Measurements from ENCODE around the gene SLC4A2. TPM values are rescaled to one million over a fixed set of nuclear protein-coding genes. Genes with fewer than 3 reads are reported as not detected.
"Not testable (repeated sequence)": the region's sequence is repeated elsewhere in the genome, so short reads cannot be mapped to it uniquely, and the experiment has no call there.

The SLC4A2 gene
- total RNA-seq, 5 donors from 2014 or later (not counting 1 experiment from before 2014, with no cell fraction given), result 52.0 to 91.5 (median 74.4) TPM

DNA sequence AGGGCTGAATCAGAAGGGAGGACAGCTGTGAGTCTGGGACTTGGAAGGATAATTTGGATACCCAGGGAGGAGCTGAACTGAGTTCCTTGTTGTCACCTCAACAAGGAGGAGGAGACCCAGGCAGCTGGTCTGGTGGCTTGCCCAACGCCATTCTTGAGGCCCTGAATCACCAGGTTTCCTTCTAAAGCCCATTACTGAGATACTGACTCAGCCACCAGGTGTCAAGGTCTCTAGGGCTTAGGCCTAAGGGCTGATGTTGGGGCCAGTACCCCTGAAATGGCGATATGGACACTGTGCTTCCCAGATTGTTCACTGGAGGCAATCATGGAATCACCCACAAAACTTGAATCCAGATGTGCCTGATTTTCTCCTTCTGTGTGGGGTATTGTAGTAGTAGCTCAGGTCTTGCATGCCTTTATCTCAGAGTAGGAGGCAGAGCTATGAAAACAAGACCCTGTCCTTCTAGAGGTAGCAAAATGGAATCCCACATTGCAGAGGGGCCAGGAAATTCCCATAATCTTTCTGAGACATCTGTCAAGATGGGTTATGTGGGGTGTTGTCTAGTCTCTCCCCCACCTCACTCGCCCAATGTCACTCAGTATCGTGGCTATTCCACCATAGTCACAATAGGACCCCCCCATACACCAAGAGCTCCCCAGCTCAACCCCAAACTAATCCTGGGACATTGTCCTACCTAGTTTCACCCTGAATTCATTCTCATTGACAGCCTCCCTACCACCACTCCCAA, 33.3 kb upstream of the SLC4A2 start:
- Mint-ChIP-seq H3K9me3 (no peaks in the 10 kb centered on the region), H3K27me3 (peaks cover 0 to 3% of the 10 kb centered on the region in 2 donors), H3K27ac (peak overlapping the region; percentile 17 to 45), H3K4me1 (peaks cover 21 to 30% (median 29%) of the 10 kb centered on the region in 3 donors), H3K36me3 (peaks cover 5% of the 10 kb centered on the region), H3K4me3 (no peak overlapping the region)
- no peak overlapping the region for H3K4me3 ChIP-seq (ENCODE audit: control insufficient read depth in 1 of 2, extremely low read depth in 1 of 2, low read length in 1 of 2)
- no peak for DNase-seq
- no peak for ATAC-seq (replicated peaks in 1 of 4)
- H3K9me3 ChIP-seq, result no peaks in the 10 kb centered on the region
- CTCF ChIA-PET, result interaction anchor here in 1 of 2 donors (1.3 kb wide), 1 partner anchor 9 kb away, joined by 4 read pairs; no protein-coding TSS in a partner anchor
- peaks cover 0 to 20% of the 10 kb centered on the region in 2 experiments for H3K27me3 ChIP-seq (replicated peaks in 1 of 2; ENCODE audit: control insufficient read depth in 2 of 2, extremely low read depth in 1 of 2, insufficient read depth in 2 of 2, low read length in 1 of 2)
- WGBS (ENCODE audit: insufficient coverage), result 69% methylated on average over 2 of the region's 4 CpGs
- peaks cover 0 to under 1% of the 10 kb centered on the region in 2 donors for H3K36me3 ChIP-seq (ENCODE audit: control insufficient read depth in 2 of 2, extremely low read depth in 1 of 2, insufficient read depth in 1 of 2, low read length in 1 of 2)
- no peak overlapping the region for H3K27ac ChIP-seq (ENCODE audit: low read length)
- H3K4me1 ChIP-seq (ENCODE audit: control insufficient read depth in 1 of 2, extremely low read depth in 1 of 2, insufficient read depth in 2 of 2, low read length in 2 of 2), result peaks cover 9 to 23% of the 10 kb centered on the region in 2 experiments
- POLR2A ChIA-PET, result interaction anchor here in 1 of 2 donors (1.0 kb wide), 1 partner anchor 12 kb away, joined by 10 read pairs; no protein-coding TSS in a partner anchor

DNA sequence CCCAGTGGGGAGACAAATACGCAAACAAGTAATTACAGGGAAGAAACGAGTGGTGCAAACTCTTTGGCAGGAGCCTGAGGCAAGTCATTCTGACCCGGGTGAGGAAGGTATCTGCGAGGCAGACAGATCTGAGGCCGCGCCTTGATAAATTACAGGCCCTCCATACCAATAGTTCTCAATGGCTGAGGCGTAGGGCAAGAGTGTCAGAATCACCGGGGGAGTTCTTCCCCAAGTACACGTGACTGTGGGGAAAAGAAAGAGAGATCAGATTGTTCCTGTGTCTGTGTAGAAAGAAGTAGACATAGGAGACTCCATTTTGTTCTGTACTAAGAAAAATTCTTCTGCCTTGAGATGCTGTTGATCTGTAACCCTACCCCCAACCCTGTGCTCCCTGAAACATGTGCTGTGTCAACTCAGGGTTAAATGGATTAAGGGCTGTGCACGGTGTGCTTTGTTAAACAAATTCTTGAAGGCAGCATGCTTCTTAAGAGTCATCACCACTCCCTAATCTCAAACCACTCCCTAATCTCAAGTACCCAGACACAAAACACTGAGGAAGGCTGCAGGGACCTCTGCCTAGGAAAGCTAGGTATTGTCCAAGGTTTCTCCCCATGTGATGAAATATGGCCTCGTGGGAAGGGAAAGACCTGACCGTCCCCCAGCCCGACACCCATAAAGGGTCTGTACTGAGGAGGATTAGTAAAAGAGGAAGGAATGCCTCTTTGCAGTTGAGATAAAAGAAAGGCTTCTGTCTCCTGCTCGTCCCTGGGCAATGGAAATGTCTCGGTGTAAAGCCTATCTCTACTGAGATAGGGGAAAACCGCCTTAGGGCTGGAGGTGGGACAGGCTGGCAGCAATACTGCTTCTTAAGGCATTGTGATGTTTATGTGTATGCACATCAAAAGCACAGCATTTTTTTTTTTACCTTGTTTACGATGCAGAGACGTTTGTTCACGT, 32.3 kb upstream of the SLC4A2 start:
- H3K4me3 ChIP-seq (ENCODE audit: control insufficient read depth in 1 of 2, extremely low read depth in 1 of 2, low read length in 1 of 2), result peak overlapping the region in 1 of 2 donors; percentile 95
- H3K27ac ChIP-seq (ENCODE audit: low read length), result peak overlapping the region; percentile 88
- ChIA-PET CTCF (interaction anchor here in 1 of 2 donors (1.0 to 1.5 kb wide), 3 partner anchors 9 to 16 kb away, joined by 4 to 19 read pairs (median 4); no protein-coding TSS in a partner anchor), POLR2A (interaction anchor here (0.8 to 1.5 kb wide), 3 partner anchors 13 to 41 kb away, joined by 3 to 11 read pairs (median 10); no protein-coding TSS in a partner anchor)
- WGBS (ENCODE audit: insufficient coverage), result 60% methylated on average over 7 of the region's 19 CpGs
- peaks cover 9 to 23% of the 10 kb centered on the region in 2 experiments for H3K4me1 ChIP-seq (ENCODE audit: control insufficient read depth in 1 of 2, extremely low read depth in 1 of 2, insufficient read depth in 2 of 2, low read length in 2 of 2)
- DNase-seq, result peak in 1 of 35 experiments; percentile 26
- H3K27ac Mint-ChIP-seq, result peak overlapping the region; percentile 98
- peaks cover 21 to 35% (median 35%) of the 10 kb centered on the region in 3 donors for H3K4me1 Mint-ChIP-seq
- H3K36me3 ChIP-seq (ENCODE audit: control insufficient read depth in 2 of 2, extremely low read depth in 1 of 2, insufficient read depth in 1 of 2, low read length in 1 of 2); H3K9me3 ChIP-seq; ATAC-seq (replicated peaks in 1 of 4); H3K36me3 Mint-ChIP-seq; H3K9me3 Mint-ChIP-seq; H3K27me3 Mint-ChIP-seq: not testable (repeated sequence)
- peaks cover 0 to 15% of the 10 kb centered on the region in 2 experiments for H3K27me3 ChIP-seq (replicated peaks in 1 of 2; ENCODE audit: control insufficient read depth in 2 of 2, extremely low read depth in 1 of 2, insufficient read depth in 2 of 2, low read length in 1 of 2)
- peak overlapping the region; percentile 87 to 93 (median 91) for H3K4me3 Mint-ChIP-seq

DNA sequence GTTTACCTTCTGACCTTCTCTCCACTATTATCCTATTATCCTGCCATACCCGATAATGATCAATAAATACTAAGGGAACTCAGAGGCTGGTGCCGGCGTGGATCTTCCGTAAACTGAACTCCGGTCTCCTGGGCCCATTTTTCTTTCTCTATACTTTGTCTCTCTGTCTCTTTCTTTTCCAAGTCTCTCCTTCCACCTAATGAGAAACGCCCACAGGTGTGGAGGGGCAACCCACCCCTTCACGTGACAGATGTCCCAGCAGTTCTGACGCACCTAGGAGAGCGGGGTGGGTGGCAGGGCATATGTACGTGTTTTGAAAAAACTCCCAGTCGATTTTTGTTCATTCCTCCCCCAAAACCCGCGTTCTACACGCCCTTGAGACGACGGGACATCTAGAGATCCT, 31.7 kb upstream of the SLC4A2 start:
- Mint-ChIP-seq H3K4me3 (peak overlapping the region; percentile 87 to 93 (median 91)), H3K27ac (peak overlapping the region; percentile 98), H3K4me1 (peaks cover 21 to 38% (median 36%) of the 10 kb centered on the region in 3 donors)
- H3K27me3 ChIP-seq (replicated peaks in 1 of 2; ENCODE audit: control insufficient read depth in 2 of 2, extremely low read depth in 1 of 2, insufficient read depth in 2 of 2, low read length in 1 of 2), result peaks cover 0 to 15% of the 10 kb centered on the region in 2 experiments
- H3K27me3 Mint-ChIP-seq; H3K9me3 Mint-ChIP-seq; H3K36me3 Mint-ChIP-seq; DNase-seq; H3K36me3 ChIP-seq (ENCODE audit: control insufficient read depth in 2 of 2, extremely low read depth in 1 of 2, insufficient read depth in 1 of 2, low read length in 1 of 2); H3K9me3 ChIP-seq: not testable (repeated sequence)
- CTCF ChIA-PET, result interaction anchor here in 1 of 2 donors (1.0 to 1.5 kb wide), 11 partner anchors 10 to 217 kb away, joined by 3 to 19 read pairs (median 4); partner anchors contain the start of genes ABCF2 and FASTK
- peak in 2 of 4 experiments; percentile 2 to 7 for ATAC-seq (replicated peaks in 1 of 4)
- POLR2A ChIA-PET, result interaction anchor here (0.8 to 1.5 kb wide), 9 partner anchors 9 to 524 kb away, joined by 3 to 11 read pairs (median 4); no protein-coding TSS in a partner anchor
- H3K4me3 ChIP-seq (ENCODE audit: control insufficient read depth in 1 of 2, extremely low read depth in 1 of 2, low read length in 1 of 2), result peak overlapping the region; percentile 61 to 95
- H3K27ac ChIP-seq (ENCODE audit: low read length), result peak overlapping the region; percentile 88
- H3K4me1 ChIP-seq (ENCODE audit: control insufficient read depth in 1 of 2, extremely low read depth in 1 of 2, insufficient read depth in 2 of 2, low read length in 2 of 2), result peaks cover 9 to 23% of the 10 kb centered on the region in 2 experiments
- 7% methylated on average over 3 of the region's 16 CpGs for WGBS (ENCODE audit: insufficient coverage)

DNA sequence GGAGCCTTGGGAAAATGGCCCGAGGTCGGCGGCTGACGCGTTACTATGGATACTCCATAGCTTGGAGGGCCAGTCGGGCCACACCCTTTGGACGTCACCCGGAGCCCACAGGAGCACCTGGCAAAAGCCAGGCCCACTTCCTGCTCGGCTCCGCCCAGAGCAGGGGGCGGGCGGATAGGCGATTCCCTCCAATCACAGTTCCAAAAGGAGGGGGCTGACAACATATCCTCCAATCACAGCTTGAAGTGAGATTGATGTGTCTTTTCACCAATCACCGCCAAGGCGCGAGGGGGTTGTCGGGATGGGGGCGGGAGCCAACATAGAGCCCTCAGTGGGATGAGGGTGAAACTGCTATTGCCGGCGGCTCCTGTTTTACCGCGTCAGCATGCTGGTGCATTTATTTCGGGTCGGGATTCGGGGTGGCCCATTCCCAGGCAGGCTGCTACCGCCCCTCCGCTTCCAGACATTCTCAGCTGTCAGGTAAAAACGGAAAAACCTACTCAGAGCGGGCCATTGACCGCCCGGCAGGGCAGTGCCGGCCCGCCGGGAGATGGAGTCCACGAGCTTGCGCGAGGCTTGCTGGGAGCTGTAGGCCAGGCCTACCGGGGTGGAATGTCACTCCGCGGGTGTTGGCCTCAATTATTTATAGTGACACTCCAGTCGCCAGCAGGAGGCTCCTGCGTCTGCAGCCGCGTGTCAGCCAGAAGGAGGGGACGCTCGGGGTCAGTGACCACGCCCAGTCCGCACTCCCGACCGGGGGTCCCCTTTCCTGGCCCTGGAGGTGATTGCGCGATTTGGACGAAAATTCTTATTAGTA, 31.1 kb upstream of the SLC4A2 start, which contains the start of gene ABCB8:
Gene ABCB8 (plus strand): TSS at position 320 of the 817 bp plus-strand sequence. CDS start 66 bp downstream, at position 386.
- Mint-ChIP-seq H3K9me3 (no peaks in the 10 kb centered on the region), H3K27ac (peak within 1 kb of the TSS; percentile 98), H3K4me3 (peak within 1 kb of the TSS; percentile 87 to 93 (median 91)), H3K4me1 (peaks cover 21 to 38% (median 36%) of the 10 kb centered on the region in 3 donors), H3K27me3 (no peaks in the 10 kb centered on the region), H3K36me3 (peaks cover 5% of the 10 kb centered on the region)
- Histone ChIP-seq H3K4me1 (ENCODE audit: control insufficient read depth in 1 of 2, extremely low read depth in 1 of 2, insufficient read depth in 2 of 2, low read length in 2 of 2) (peaks cover 9 to 23% of the 10 kb centered on the region in 2 experiments), H3K36me3 (ENCODE audit: control insufficient read depth in 2 of 2, extremely low read depth in 1 of 2, insufficient read depth in 1 of 2, low read length in 1 of 2) (peaks cover 5 to 11% of the 10 kb centered on the region in 2 donors), H3K27me3 (replicated peaks in 1 of 2; ENCODE audit: control insufficient read depth in 2 of 2, extremely low read depth in 1 of 2, insufficient read depth in 2 of 2, low read length in 1 of 2) (peaks cover 0 to 9% of the 10 kb centered on the region in 2 experiments), H3K4me3 (ENCODE audit: control insufficient read depth in 1 of 2, extremely low read depth in 1 of 2, low read length in 1 of 2) (peak within 1 kb of the TSS; percentile 61 to 95), H3K27ac (ENCODE audit: low read length) (peak within 1 kb of the TSS; percentile 88), H3K9me3 (no peaks in the 10 kb centered on the region)
- 2% methylated on average over 46 of the region's 53 CpGs for WGBS (ENCODE audit: insufficient coverage)
- DNase-seq, result peak; percentile 89 to 99 (median 97)
- ATAC-seq (replicated peaks in 1 of 4), result peak; percentile 88 to 94 (median 92)
- ChIA-PET CTCF (interaction anchor here (1.0 to 1.5 kb wide), 12 partner anchors 10 to 216 kb away, joined by 3 to 19 read pairs (median 4); partner anchors contain the start of genes ABCF2 (in 1 of the 2) and FASTK (in 1 of the 2)), POLR2A (interaction anchor here (0.5 to 1.5 kb wide), 12 partner anchors 10 to 1314 kb away, joined by 3 to 11 read pairs (median 4); no protein-coding TSS in a partner anchor)

DNA sequence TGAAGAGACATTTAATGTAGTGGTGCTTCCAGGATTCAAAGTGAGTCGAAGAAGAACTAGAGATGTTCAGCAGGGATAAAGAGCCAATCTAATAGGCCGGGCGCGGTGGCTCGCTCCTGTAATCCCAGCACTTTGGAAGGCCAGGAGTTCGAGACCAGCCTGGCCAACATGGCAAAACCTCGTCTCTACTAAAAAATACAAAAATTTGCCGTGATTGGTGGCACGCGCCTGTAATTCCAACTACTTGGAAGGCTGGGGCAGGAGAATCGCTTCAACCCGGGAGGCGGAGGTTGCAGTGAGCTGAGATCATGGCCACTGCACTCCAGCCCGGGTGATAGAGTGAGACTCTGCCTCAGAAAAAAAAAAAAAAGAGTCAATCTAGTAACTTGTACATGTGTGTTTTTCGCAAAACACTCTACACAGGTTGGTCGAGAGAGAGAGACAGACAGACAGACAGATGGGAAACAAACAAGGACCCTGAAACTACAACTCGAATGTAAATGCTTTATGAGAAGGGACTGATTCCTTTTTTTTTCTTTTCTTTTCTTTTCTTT, 30.4 kb upstream of the SLC4A2 start:
- Mint-ChIP-seq H3K9me3 (no peaks in the 10 kb centered on the region), H3K27me3 (no peaks in the 10 kb centered on the region), H3K36me3 (peaks cover 5% of the 10 kb centered on the region), H3K27ac (peak overlapping the region; percentile 98), H3K4me1 (peaks cover 21 to 38% (median 36%) of the 10 kb centered on the region in 3 donors), H3K4me3 (peak overlapping the region; percentile 87 to 93 (median 91))
- peaks cover 11 to 15% of the 10 kb centered on the region in 2 donors for H3K36me3 ChIP-seq (ENCODE audit: control insufficient read depth in 2 of 2, extremely low read depth in 1 of 2, insufficient read depth in 1 of 2, low read length in 1 of 2)
- ATAC-seq (replicated peaks in 1 of 4), result no peak
- H3K9me3 ChIP-seq, result no peaks in the 10 kb centered on the region
- H3K4me3 ChIP-seq (ENCODE audit: control insufficient read depth in 1 of 2, extremely low read depth in 1 of 2, low read length in 1 of 2), result peak overlapping the region; percentile 61 to 95
- WGBS (ENCODE audit: insufficient coverage), result 81% methylated on average over 13 of the region's 17 CpGs
- H3K27me3 ChIP-seq (replicated peaks in 1 of 2; ENCODE audit: control insufficient read depth in 2 of 2, extremely low read depth in 1 of 2, insufficient read depth in 2 of 2, low read length in 1 of 2), result peaks cover 0 to 4% of the 10 kb centered on the region in 2 experiments
- POLR2A ChIA-PET, result interaction anchor here (0.5 to 1.5 kb wide), 6 partner anchors 15 to 1315 kb away, joined by 3 to 11 read pairs (median 4); no protein-coding TSS in a partner anchor
- peak overlapping the region; percentile 88 for H3K27ac ChIP-seq (ENCODE audit: low read length)
- H3K4me1 ChIP-seq (ENCODE audit: control insufficient read depth in 1 of 2, extremely low read depth in 1 of 2, insufficient read depth in 2 of 2, low read length in 2 of 2), result peaks cover 9 to 23% of the 10 kb centered on the region in 2 experiments
- DNase-seq, result no peak
- CTCF ChIA-PET, result interaction anchor here (0.9 to 1.5 kb wide), 8 partner anchors 11 to 198 kb away, joined by 3 to 19 read pairs (median 4); partner anchors contain the start of gene ABCF2 (in 1 of the 2)
